G401.6 (cell line): ENCODE results near the gene KCNIP1.

Source experiments
- FAIRE-seq: peaks from 2 replicates; lab custom pipeline; 2012; peaks lifted over from hg19 to GRCh38; lab: Jason Lieb, UNC

The KCNIP1 gene

DNA sequence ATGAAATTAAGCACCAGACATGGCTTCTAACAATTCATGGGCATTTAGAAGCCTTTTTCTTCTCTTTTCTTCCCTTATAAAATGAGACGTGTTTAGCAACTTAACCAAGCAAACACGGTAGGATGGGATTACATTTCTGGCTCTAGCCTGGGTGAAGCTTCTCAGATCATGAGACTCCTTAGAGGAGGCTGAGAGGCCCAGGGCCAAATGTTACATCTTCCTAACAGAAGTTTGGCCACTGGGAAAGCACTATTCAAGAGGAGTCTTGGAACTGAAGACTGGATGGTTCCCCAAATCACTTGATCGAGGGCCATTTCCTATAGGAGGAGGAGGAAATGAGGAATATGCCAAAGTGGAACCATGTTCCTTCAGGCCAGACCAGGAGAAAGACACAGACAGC, 281.6 kb downstream of the KCNIP1 start:
- FAIRE-seq: no peak
